ENCODE measurements around the gene CROT. TPM values are rescaled to one million over a fixed set of nuclear protein-coding genes. Genes with fewer than 3 reads are reported as not detected.
"Not testable (repeated sequence)": the region's sequence is repeated elsewhere in the genome, so short reads cannot be mapped to it uniquely, and the experiment has no call there.

CROT gene
- total RNA-seq, result 10 to 100 TPM in 3 of 8 experiments, 1 to 10 TPM in 5; 5.8 to 18.2 (median 9.0) TPM

GRCh38 chr7:87345166-87345927 lies at the start of gene CROT:
TSS of gene CROT (plus strand) at chr7:87345664. CDS start at chr7:87349069, 3,405 bp downstream.
- peak; percentile 97 to 99 (median 99) for ATAC-seq (replicated peaks in 6 of 8)
- H3K4me3 ChIP-seq, result peak within 1 kb of the TSS; percentile 71 to 88 (median 81)
- WGBS, 10 experiments, result 0% methylated on average over 3 to 14 of the region's 53 CpGs; no CpG with 5 or more reads in 7 of the 10 experiments
- H3K4me1 ChIP-seq (replicated peaks in 1 of 2), result peaks cover 10 to 13% of the 10 kb centered on the region in 2 donors
- peak within 1 kb of the TSS; percentile 65 to 81 for H3K27ac ChIP-seq
- in situ Hi-C loops (cut with MboI; ENCODE audit: low pct_unique_long_range_greater_than_20kb in 2 of 9, low sequenced_read_pairs in 9 of 9, unreplicated experiment in 9 of 9), result no loop called here

GRCh38 chr7:87300756-87301155 lies 44.7 kb upstream of the CROT start:
- in situ Hi-C loops (cut with MboI; ENCODE audit: low pct_unique_long_range_greater_than_20kb in 2 of 9, low sequenced_read_pairs in 9 of 9, unreplicated experiment in 9 of 9), result loop anchor here in 1 of 9 experiments (25.0 kb wide), 1 partner anchor 112 kb away; no protein-coding TSS in a partner anchor
- Histone ChIP-seq H3K4me1 (replicated peaks in 1 of 2) (no peaks in the 10 kb centered on the region), H3K4me3 (no peak overlapping the region), H3K27ac (no peak overlapping the region)
- no peak for ATAC-seq (replicated peaks in 6 of 8)

GRCh38 chr7:87310790-87311419 lies 34.6 kb upstream of the CROT start:
- no peak for ATAC-seq (replicated peaks in 6 of 8)
- H3K4me3 ChIP-seq, result no peak overlapping the region
- 30 to 100% (median 81%) methylated on average over 2 to 3 of the region's 4 CpGs; no CpG with 5 or more reads in 4 of the 10 experiments for WGBS, 10 experiments
- in situ Hi-C loops (cut with MboI; ENCODE audit: low pct_unique_long_range_greater_than_20kb in 2 of 9, low sequenced_read_pairs in 9 of 9, unreplicated experiment in 9 of 9), result loop anchor here in 4 of 9 experiments (10.0 to 25.0 kb wide), 3 partner anchors 101 to 114 kb away; no protein-coding TSS in a partner anchor
- H3K27ac ChIP-seq, result no peak overlapping the region
- no peaks in the 10 kb centered on the region for H3K4me1 ChIP-seq (replicated peaks in 1 of 2)

GRCh38 chr7:87312215-87312865 lies 33.1 kb upstream of the CROT start:
- peak; percentile 47 to 90 (median 66) for ATAC-seq (replicated peaks in 6 of 8)
- Histone ChIP-seq H3K4me1 (replicated peaks in 1 of 2) (no peaks in the 10 kb centered on the region), H3K27ac (no peak overlapping the region), H3K4me3 (no peak overlapping the region)
- in situ Hi-C loops (cut with MboI; ENCODE audit: low pct_unique_long_range_greater_than_20kb in 2 of 9, low sequenced_read_pairs in 9 of 9, unreplicated experiment in 9 of 9), result loop anchor here in 4 of 9 experiments (10.0 to 25.0 kb wide), 3 partner anchors 100 to 112 kb away; no protein-coding TSS in a partner anchor
- WGBS, 10 experiments, result 0 to 100% (median 54%) methylated on average over 1 to 2 of the region's 2 CpGs; no CpG with 5 or more reads in 2 of the 10 experiments

- no peak overlapping the region for H3K27ac ChIP-seq
- 25 to 81% (median 73%) methylated on average over 1 to 3 of the region's 3 CpGs; no CpG with 5 or more reads in 3 of the 10 experiments for WGBS, 10 experiments
- in situ Hi-C loops (cut with MboI; ENCODE audit: low pct_unique_long_range_greater_than_20kb in 2 of 9, low sequenced_read_pairs in 9 of 9, unreplicated experiment in 9 of 9), result loop anchor here in 4 of 9 experiments (10.0 to 25.0 kb wide), 3 partner anchors 96 to 109 kb away; no protein-coding TSS in a partner anchor
- H3K4me3 ChIP-seq, result no peak overlapping the region
- no peaks in the 10 kb centered on the region for H3K4me1 ChIP-seq (replicated peaks in 1 of 2)
- ATAC-seq (replicated peaks in 6 of 8), result no peak
Observed at GRCh38 chr7:87316097-87316700, 29.3 kb upstream of the CROT start.

- WGBS, 10 experiments, result 40 to 71% (median 46%) methylated on average over 1 of the region's 1 CpG; no CpG with 5 or more reads in 7 of the 10 experiments
- in situ Hi-C loops (cut with MboI; ENCODE audit: low pct_unique_long_range_greater_than_20kb in 2 of 9, low sequenced_read_pairs in 9 of 9, unreplicated experiment in 9 of 9), result loop anchor here in 4 of 9 experiments (10.0 to 25.0 kb wide), 3 partner anchors 95 to 108 kb away; no protein-coding TSS in a partner anchor
- ATAC-seq (replicated peaks in 6 of 8), result peak in 2 of 8 experiments; percentile 34 to 78
Observed at GRCh38 chr7:87316846-87317552, 28.5 kb upstream of the CROT start.

GRCh38 chr7:87317691-87318245 lies 27.7 kb upstream of the CROT start:
- H3K4me3 ChIP-seq, result no peak overlapping the region
- no peak for ATAC-seq (replicated peaks in 6 of 8)
- WGBS, 10 experiments, result 92 to 100% (median 100%) methylated on average over 1 to 2 of the region's 2 CpGs; no CpG with 5 or more reads in 5 of the 10 experiments
- no peaks in the 10 kb centered on the region for H3K4me1 ChIP-seq (replicated peaks in 1 of 2)
- no peak overlapping the region for H3K27ac ChIP-seq
- in situ Hi-C loops (cut with MboI; ENCODE audit: low pct_unique_long_range_greater_than_20kb in 2 of 9, low sequenced_read_pairs in 9 of 9, unreplicated experiment in 9 of 9), result loop anchor here in 4 of 9 experiments (10.0 to 25.0 kb wide), 3 partner anchors 95 to 107 kb away; no protein-coding TSS in a partner anchor

More at GRCh38 chr7:87316846-87317552, 28.5 kb upstream of the CROT start:
- H3K4me3 ChIP-seq, result no peak overlapping the region
- no peak overlapping the region for H3K27ac ChIP-seq
- H3K4me1 ChIP-seq (replicated peaks in 1 of 2), result no peaks in the 10 kb centered on the region

GRCh38 chr7:87318741-87319140 lies 26.7 kb upstream of the CROT start:
- no peak for ATAC-seq (replicated peaks in 6 of 8)
- Histone ChIP-seq H3K27ac (no peak overlapping the region), H3K4me3 (no peak overlapping the region), H3K4me1 (replicated peaks in 1 of 2) (no peaks in the 10 kb centered on the region)
- WGBS, 10 experiments, result no CpG with 5 or more reads among the region's 1 CpG
- in situ Hi-C loops (cut with MboI; ENCODE audit: low pct_unique_long_range_greater_than_20kb in 2 of 9, low sequenced_read_pairs in 9 of 9, unreplicated experiment in 9 of 9), result loop anchor here in 4 of 9 experiments (10.0 to 25.0 kb wide), 3 partner anchors 94 to 106 kb away; no protein-coding TSS in a partner anchor

- not testable (repeated sequence) for H3K4me3 ChIP-seq; H3K27ac ChIP-seq; H3K4me1 ChIP-seq (replicated peaks in 1 of 2)
- ATAC-seq (replicated peaks in 6 of 8), result peak in 1 of 8 experiments; percentile 73
- in situ Hi-C loops (cut with MboI; ENCODE audit: low pct_unique_long_range_greater_than_20kb in 2 of 9, low sequenced_read_pairs in 9 of 9, unreplicated experiment in 9 of 9), result loop anchor here in 4 of 9 experiments (10.0 to 25.0 kb wide), 3 partner anchors 93 to 106 kb away; no protein-coding TSS in a partner anchor
- 30 to 100% (median 84%) methylated on average over 2 to 8 of the region's 8 CpGs; no CpG with 5 or more reads in 5 of the 10 experiments for WGBS, 10 experiments
Observed at GRCh38 chr7:87319154-87319581, 26.3 kb upstream of the CROT start.

GRCh38 chr7:87322912-87323311 lies 22.6 kb upstream of the CROT start:
- Histone ChIP-seq H3K27ac (no peak overlapping the region), H3K4me3 (no peak overlapping the region), H3K4me1 (replicated peaks in 1 of 2) (no peaks in the 10 kb centered on the region)
- in situ Hi-C loops (cut with MboI; ENCODE audit: low pct_unique_long_range_greater_than_20kb in 2 of 9, low sequenced_read_pairs in 9 of 9, unreplicated experiment in 9 of 9), result loop anchor here in 1 of 9 experiments (25.0 kb wide), 1 partner anchor 89 kb away; no protein-coding TSS in a partner anchor
- peak in 2 of 8 experiments; percentile 73 to 89 for ATAC-seq (replicated peaks in 6 of 8)
- WGBS, 10 experiments, result 80 to 100% (median 93%) methylated on average over 1 of the region's 1 CpG; no CpG with 5 or more reads in 4 of the 10 experiments

GRCh38 chr7:87325576-87326370 lies 19.7 kb upstream of the CROT start:
- no peak for ATAC-seq (replicated peaks in 6 of 8)
- WGBS, 10 experiments, result 27 to 100% (median 89%) methylated on average over 1 to 2 of the region's 2 CpGs
- in situ Hi-C loops (cut with MboI; ENCODE audit: low pct_unique_long_range_greater_than_20kb in 2 of 9, low sequenced_read_pairs in 9 of 9, unreplicated experiment in 9 of 9), result no loop called here

More at GRCh38 chr7:87325576-87326370, 19.7 kb upstream of the CROT start:
- Histone ChIP-seq H3K27ac (no peak overlapping the region), H3K4me1 (replicated peaks in 1 of 2) (no peaks in the 10 kb centered on the region), H3K4me3 (no peak overlapping the region)
